GM12891 (cell line): ENCODE measurements around the gene SCN8A.
"Not testable (repeated sequence)": the region's sequence is repeated elsewhere in the genome, so short reads cannot be mapped to it uniquely, and the experiment has no call there.

Experiments used
- DNase-seq: peaks from one replicate; pipeline ENCODE4 v3.0.0; 2011; ENCODE audit warnings: low spot score; ENCODE audit not compliant: insufficient read length
- FAIRE-seq: peaks from 2 replicates; lab custom pipeline; 2011; peaks lifted over from hg19 to GRCh38; lab: Jason Lieb, UNC
- PAX5 ChIP-seq: IDR thresholded peaks from 2 replicates; pipeline ENCODE4 v1.6.1; 2011; ENCODE audit warnings: low read length, moderate library complexity, mild to moderate bottlenecking; ENCODE audit not compliant: insufficient read depth, severe bottlenecking
- POLR2A ChIP-seq: IDR thresholded peaks from 2 replicates; pipeline ENCODE4 v1.6.1; 2011; ENCODE audit warnings: low read depth, low read length, control low read depth
- POLR2AphosphoS5 ChIP-seq: IDR thresholded peaks from 2 replicates; pipeline ENCODE4 v1.6.1; 2011; ENCODE audit warnings: low read depth, low read length, control low read depth
- POU2F2 ChIP-seq: IDR thresholded peaks from 2 replicates; pipeline ENCODE4 v1.6.1; 2011; ENCODE audit warnings: low read depth, mild to moderate bottlenecking, control low read depth, low read length, moderate library complexity
- SPI1 ChIP-seq: IDR thresholded peaks from 2 replicates; pipeline ENCODE4 v1.6.1; 2011; ENCODE audit warnings: low read depth, low read length, control low read depth
- TAF1 ChIP-seq: IDR thresholded peaks from 2 replicates; pipeline ENCODE4 v1.6.1; 2011; ENCODE audit warnings: low read depth, low read length, control low read depth

The SCN8A gene

DNA sequence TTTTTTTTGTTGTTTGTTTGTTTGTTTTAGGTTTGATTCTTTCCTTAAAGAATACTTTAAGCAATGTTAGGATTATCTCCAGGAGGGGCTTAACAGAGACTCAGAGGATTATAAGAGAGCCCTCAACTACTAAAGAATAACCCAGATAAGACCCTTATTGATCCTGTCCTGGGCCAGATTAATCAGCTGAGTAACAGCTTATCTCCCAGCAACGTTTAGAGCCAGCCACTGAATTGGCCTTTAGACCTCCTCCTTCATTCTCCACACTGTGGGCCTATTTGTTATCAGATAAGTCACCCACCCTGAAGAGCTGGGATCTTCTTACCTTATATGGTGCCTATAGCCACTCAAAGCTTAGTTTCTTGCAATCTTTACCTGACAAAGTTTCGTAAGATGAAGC lies 186.4 kb downstream of the SCN8A start:
- DNase-seq (no peak), FAIRE-seq (no peak)
- no peak for TF ChIP-seq SPI1
- TF ChIP-seq TAF1 = no peak
- TF ChIP-seq POLR2A = no peak
- TF ChIP-seq PAX5 = no peak
- no peak for TF ChIP-seq POU2F2
- TF ChIP-seq POLR2AphosphoS5 = no peak

DNA sequence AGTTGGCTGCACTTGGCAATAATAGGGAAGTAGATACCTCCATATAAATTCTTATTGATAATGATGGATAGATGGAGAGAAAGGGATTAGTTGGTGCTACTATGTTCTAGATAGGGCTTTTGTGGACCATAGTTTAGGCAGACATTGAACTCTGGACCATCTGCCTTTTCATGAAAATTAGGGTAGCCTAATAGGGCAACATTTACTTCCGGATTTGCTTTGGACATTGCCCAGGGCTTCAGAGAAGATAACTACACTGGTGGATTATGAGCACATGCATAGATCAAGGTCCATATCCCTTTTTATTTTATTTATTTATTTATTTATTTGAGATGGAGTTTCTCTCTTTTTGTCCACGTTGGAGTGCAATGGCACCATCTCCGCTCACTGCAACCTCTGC lies 186.9 kb downstream of the SCN8A start:
- FAIRE-seq (no peak), DNase-seq (no peak)
- TF ChIP-seq POLR2AphosphoS5 (no peak), POU2F2 (no peak), TAF1 (no peak), PAX5 (no peak), SPI1 (no peak), POLR2A (no peak)

DNA sequence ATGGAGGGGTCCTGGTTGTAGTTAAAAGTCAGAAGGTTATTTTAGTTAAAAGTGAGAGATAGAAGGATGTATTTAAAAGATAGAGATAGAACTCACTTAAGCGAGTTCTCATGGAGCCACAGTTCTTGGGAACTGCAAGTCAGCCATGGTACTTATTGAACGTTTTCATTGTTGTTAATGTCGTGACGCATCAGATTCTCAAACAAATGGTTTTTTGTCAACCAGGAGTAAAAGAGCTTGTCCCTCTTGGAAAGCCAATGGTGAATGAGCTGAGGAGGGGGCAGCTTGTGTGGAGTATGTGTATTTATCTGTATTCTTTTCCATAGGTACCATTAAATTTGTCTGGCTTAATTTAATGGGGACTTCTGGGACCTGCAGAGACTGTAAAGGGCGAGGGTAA lies 188.8 kb downstream of the SCN8A start:
- no peak for DNase-seq
- TF ChIP-seq PAX5 (no peak), SPI1 (no peak), POLR2A (no peak), TAF1 (no peak), POLR2AphosphoS5 (no peak), POU2F2 (no peak)
- FAIRE-seq = no peak

DNA sequence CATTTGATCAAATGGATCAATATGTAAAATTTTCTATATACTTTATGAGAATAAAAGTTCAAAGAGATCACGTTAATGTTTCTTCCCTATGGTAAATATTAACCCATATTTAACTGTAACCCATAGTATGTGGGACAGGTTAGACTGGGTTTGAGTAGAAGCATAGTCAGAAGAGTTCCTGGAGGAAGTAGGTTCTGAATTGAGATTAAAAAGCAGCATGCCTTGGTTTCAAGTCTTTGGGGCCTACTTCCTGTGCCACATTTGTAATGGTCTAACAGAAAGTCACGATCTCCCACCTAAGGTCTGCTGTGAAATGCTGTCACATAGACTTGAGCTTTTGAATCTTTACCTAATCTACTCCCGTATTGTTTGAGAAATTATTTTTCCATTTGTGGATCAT lies 193.7 kb downstream of the SCN8A start:
- no peak for FAIRE-seq
- DNase-seq = no peak
- TF ChIP-seq POLR2A = no peak
- TF ChIP-seq POLR2AphosphoS5 = no peak
- no peak for TF ChIP-seq PAX5
- TF ChIP-seq SPI1 = no peak
- no peak for TF ChIP-seq TAF1
- TF ChIP-seq POU2F2 = no peak

DNA sequence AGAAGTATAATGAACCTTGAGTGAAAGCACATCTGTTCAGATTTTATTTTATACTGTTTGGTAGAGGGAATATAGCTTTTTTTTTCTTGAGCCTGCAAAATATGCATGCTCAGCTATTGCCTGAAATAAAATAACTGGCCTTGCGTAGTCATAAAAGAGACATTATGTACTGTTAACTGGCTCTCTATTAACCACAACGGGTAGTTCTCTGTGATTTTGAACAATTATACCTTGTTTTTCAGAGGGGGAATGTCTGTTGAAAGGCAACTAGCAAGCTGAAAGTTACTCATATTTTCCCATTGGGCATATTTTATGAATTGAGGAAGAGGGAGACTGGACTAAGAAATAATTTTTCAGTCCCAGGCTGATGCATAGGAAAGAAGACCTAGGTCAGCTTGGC lies 194.9 kb downstream of the SCN8A start:
- FAIRE-seq = no peak
- DNase-seq = no peak
- no peak for TF ChIP-seq TAF1
- TF ChIP-seq PAX5 = no peak
- TF ChIP-seq POLR2A = no peak
- no peak for TF ChIP-seq POLR2AphosphoS5
- no peak for TF ChIP-seq POU2F2
- TF ChIP-seq SPI1 = no peak

DNA sequence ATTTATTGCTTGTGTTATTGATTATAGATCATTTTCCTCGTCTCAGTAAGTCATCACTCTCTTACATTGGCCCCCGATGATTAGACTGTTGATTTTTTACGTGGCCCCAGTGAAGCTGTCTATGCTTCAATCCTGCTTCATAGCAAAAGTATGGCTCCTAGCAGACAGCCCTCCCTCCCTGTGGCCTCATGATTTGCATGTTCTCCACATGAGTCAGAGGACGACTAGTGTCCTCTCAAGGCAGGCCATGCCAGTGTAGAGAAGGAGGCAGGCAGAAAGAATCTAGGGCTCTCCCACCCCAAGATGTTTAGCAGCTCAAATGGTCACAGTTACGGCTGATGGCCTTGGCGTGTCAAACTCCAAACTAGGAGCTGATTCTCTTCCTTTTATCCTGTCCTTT lies 197.8 kb downstream of the SCN8A start:
- FAIRE-seq = no peak
- TF ChIP-seq TAF1 (no peak), PAX5 (no peak), POLR2A (no peak)
- DNase-seq = no peak

DNA sequence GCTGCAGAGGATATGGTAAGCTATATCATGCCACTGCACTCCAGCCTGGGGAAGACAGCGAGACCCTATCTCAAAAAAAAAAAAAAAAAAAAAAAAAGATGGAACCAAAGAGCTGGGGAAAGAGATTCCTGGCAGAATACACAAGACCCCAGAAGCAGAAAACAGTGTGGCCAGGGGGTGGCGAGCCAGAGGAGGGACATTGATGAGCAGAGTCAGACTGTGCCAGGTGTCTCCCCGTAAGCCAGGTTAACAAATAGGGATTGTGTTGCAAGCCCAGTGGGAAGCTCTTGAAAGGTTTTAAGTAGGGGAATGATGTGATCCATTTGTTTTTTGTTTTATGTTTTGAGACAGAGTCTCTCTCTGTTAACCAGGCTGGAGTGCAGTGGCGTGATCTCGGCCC lies 201.4 kb downstream of the SCN8A start:
- no peak for FAIRE-seq
- no peak for DNase-seq
- TF ChIP-seq POU2F2 (no peak), POLR2A (no peak), POLR2AphosphoS5 (no peak), SPI1 (no peak), TAF1 (no peak), PAX5 (no peak)

DNA sequence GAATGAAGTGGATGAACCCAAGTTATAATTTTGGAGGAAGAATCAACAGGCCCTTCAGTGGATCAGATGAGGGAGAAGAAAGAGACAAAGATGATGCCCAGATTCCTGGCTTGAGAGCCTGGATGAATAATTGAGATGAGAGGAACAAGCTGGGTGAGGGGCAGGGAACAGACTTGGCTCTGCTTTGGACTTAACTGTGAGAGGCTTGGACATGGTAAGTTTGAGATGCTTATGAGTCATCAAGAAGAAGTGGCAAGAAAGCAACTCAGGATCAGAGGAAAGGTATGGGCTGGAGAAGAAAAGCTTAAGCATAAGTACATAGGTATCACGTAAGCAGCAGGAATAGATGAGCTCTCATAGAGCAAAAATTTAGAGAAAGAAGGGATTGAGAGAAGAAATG lies 202.2 kb downstream of the SCN8A start:
- no peak for FAIRE-seq
- TF ChIP-seq PAX5 (no peak), TAF1 (no peak), POLR2A (no peak), POU2F2 (no peak), SPI1 (no peak), POLR2AphosphoS5 (no peak)
- DNase-seq = no peak

DNA sequence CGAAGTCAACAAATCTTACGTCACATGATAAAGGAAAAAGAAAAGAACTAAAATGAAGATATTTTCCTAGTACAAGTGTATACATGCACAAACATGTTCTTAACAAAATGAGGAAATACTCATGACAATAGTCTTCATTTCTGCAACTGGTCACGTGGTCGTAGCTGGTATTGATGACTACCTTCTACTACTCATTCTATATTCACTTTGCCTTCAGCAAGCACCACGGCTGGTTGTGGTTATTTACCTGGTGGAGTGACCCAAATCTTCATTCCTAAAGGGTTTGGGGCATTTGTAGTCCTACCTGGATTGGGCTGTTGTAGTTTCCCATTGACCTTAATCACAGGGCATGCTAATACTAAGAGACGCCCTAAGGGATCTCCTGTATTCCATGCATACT lies 206.3 kb downstream of the SCN8A start:
- no peak for DNase-seq
- TF ChIP-seq POLR2A (no peak), POU2F2 (no peak), SPI1 (no peak), PAX5 (no peak), POLR2AphosphoS5 (no peak), TAF1 (no peak)
- no peak for FAIRE-seq

DNA sequence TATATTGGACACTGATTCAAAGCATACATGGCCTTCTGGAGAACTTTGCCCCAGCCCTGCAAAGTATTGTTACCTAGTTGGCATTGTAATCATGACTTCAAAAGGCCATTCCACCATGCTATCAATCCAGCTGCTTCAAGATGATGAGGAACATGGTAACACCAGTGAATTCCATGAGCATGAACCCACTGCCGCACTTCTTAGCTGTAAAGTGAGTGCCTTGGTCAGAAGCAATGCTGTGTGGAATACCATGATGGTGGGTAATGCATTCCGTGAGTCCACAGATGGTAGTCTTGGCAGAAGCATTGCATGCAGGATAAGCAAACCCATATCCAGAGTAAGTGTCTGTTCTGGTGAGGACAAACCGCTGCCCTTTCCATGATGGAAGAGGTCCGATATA lies 207.0 kb downstream of the SCN8A start:
- DNase-seq, FAIRE-seq: not testable (repeated sequence)

DNA sequence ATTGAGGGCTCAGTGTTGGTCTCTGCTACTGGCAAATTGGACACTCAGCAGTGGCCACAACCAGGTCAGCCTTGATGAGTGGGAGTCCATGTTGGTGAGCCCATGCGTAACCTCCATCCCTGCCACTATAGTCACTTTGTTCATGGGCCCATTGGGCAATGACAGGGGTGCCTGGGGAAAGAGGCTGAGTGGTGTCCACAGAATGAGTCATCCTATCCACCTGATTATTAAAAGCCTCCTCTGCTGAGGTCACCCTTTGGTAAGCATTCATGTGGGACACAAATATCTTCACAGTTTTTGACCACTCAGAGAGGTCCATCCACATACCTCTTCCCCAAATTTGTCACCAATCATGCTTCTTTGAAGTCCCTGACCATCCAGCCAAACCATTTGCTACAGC lies 207.5 kb downstream of the SCN8A start:
- no peak for TF ChIP-seq POLR2A
- TF ChIP-seq SPI1 = no peak
- no peak for TF ChIP-seq POLR2AphosphoS5
- TF ChIP-seq TAF1 = no peak
- TF ChIP-seq POU2F2 = no peak
- TF ChIP-seq PAX5 = no peak
- DNase-seq (no peak), FAIRE-seq (no peak)
